GM21526 (cell line): ENCODE results near the gene PPP2R2B.
A peak's percentile ranks its signal among the peaks of the same experiment; 100 is the strongest.
"Not testable (repeated sequence)": the region's sequence is repeated elsewhere in the genome, so short reads cannot be mapped to it uniquely, and the experiment has no call there.

Experiments used
- ATAC-seq: cut with Tn5 transposase; IDR thresholded peaks from one replicate; pipeline ENCODE4 v1.9.1; 2021; ENCODE audit warnings: moderate library complexity; ENCODE audit not compliant: unreplicated experiment, low FRiP score

PPP2R2B gene

GRCh38 chr5:146568161-146568560 lies 310.4 kb downstream of the PPP2R2B start:
- ATAC-seq, result no peak

- peak; percentile 95 for ATAC-seq
Observed at GRCh38 chr5:146565764-146566367, 312.7 kb downstream of the PPP2R2B start.

- ATAC-seq, result no peak
Observed at GRCh38 chr5:146564007-146564762, 314.4 kb downstream of the PPP2R2B start.

GRCh38 chr5:146562461-146562860 lies 316.1 kb downstream of the PPP2R2B start:
- no peak for ATAC-seq

- no peak for ATAC-seq
Observed at GRCh38 chr5:146561711-146562110, 316.8 kb downstream of the PPP2R2B start.

GRCh38 chr5:146560205-146560812 lies 318.2 kb downstream of the PPP2R2B start:
- ATAC-seq, result no peak

GRCh38 chr5:146556884-146557283 lies 321.7 kb downstream of the PPP2R2B start:
- ATAC-seq, result not testable (repeated sequence)

DNA sequence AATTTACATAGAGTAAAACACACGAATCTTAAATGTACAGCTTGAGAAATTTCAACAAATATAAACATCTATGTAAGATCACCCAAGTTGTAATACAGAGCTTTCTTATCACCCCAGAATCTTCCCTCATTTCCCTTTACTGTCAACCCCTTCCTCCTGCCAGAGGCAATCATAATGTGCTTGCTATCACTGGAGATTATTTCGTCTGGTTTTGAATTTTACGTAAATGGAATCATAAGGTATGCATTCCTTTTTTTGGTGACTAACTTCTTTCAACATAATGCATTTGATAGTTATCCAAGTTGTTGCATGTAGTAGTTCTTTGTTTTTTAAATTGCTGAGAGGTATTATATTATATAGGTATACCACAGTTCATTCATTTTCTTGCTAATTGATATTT lies 325.1 kb downstream of the PPP2R2B start:
- ATAC-seq, result no peak

DNA sequence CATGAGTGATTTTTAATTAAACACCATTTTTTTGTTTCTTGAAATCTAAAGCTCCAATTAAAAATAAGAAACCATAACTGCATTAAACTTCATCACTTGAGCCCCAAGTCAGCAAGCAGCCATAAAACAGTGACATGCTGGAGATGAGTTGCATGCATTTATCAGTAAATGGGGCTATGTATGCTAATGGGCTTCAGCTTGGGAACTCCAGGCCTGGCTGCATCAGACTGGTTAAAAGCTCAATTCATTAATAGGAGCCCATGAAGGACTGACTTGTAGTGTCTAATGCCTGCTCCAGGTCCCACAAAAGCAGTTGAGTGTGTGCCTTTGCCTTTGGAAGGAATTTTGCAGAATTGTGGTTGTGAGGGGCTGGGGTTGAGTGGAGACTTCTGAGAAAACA lies 328.9 kb downstream of the PPP2R2B start:
- ATAC-seq, result no peak

GRCh38 chr5:146548781-146549449 lies 329.6 kb downstream of the PPP2R2B start:
- ATAC-seq, result peak; percentile 67

GRCh38 chr5:146544232-146544631 lies 334.3 kb downstream of the PPP2R2B start:
- no peak for ATAC-seq

DNA sequence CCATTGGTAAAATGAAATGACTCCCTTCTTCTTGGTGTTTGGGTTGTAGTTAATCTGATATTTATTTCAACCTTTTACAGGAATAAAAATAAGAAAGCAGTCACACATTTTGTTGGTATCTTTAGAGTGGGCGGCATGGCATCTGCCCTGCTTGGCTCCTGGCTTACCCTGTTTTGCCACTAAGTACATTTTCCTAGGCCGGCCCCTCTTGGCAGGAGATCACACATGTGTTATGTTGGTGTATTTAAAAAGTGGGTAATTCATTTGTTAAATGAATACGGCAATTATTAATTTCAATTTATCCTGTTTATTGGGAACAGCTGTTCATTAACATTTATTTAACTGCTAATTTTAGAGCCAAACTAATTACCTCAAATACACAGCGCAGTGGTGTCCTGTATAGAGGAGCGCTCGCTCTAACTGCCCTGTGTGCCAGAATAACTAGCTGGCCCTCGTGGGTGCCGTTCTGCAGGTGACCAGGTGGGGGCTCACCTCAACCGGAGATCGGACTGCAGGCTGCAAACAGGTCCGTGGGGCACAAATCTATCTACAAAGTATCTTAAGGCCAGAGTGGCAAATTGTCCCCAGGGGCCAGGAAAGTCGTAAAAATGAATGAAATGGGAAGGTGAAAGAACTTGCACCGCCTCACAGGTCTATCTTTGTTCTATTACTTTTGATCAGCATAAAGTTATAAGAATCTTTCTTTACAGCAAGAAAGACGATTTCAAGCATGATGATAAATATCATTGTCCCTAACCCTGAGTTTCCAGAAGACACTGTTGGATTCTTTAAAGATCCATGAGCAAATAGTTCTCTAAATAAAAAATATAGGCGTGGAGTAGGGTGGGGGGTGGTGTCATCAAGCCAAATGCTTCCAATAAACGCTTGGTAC lies 336.4 kb downstream of the PPP2R2B start:
- peak; percentile 99 for ATAC-seq

DNA sequence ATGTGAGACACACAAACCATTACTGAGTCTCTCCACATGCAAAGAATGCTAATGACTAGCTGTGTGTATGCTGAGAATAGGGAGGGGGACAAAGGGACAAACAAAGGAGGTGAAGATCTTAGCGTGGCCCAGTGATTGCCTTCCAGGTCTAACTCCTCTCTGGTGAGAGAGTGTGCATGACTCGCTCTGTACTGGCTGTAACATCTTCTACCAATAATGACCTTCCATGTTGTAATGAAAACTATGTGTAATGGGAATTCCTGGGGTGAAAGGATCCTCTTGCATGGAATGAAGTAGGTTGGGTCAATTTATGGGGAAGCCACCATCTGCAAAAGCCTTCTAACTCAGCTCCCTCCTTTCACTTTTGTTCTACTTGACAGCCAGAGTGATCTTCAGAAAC lies 338.1 kb downstream of the PPP2R2B start:
- no peak for ATAC-seq

DNA sequence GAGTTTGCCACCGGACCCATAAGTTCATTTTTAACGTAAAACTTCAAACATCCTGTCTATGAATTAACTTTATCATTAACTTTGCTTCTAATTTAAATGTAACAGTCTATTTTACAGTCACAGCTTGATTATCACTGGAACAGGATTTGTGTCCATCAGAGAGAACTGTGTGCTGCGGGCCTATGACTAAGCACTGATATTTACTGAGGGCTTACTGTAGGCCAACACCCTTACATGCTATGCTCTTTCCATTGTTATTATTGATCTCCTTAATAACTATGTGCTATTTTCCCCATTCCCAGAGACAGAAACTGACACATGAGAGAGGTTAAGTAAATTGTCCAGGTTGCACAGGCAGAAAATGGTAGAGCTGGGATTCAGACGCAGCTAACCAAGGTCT lies 338.6 kb downstream of the PPP2R2B start:
- no peak for ATAC-seq

DNA sequence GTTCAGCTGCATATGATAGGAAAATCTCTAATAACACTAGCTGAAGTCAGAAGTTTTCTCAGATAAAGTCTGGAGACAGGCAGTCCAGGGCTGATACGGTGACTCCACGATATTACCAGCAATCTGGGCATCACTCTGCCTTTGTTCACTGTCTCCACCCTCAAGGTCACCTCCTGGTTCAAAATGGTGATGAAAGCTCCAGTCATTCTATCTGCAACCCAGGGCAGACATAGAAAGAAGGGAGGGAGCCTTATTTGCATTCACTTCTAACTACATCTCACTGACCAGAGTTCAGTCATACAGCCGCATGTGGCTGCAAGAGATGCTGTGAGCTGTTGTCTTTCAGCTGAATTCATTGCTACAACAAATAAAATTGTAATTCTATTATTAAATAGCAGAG lies 340.1 kb downstream of the PPP2R2B start:
- ATAC-seq, result no peak

DNA sequence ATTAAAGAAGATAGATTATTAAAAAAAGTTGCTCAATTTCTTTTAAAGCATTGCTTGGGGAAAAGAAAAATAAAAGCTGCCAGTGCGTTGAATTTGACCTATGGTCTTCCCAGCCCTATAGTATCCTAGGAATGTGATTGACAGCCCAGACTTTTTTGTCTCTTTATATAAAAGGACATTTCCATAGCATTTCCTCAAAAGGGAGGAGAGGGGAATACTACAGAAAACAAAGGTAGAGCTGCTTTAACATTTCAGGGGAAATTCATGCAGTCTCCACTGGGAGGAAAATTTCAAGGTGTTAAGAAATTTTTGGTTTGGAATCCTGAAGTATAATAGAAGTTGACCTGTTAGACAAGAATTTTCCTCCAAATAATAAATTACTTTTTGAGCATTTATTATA lies 344.7 kb downstream of the PPP2R2B start:
- ATAC-seq, result no peak

- ATAC-seq, result peak; percentile 97
Observed at GRCh38 chr5:146533260-146533857, 345.2 kb downstream of the PPP2R2B start.
